ENCODE data around the gene ENO3.

Gene ENO3

GRCh38 chr17:4969047-4969550 lies 18.2 kb downstream of the ENO3 start:
- TF ChIP-seq POLR2A (IDR thresholded peaks at IDR 0.05; ENCODE audit: low read length), result no peak
- TF ChIP-seq GATA1 (IDR thresholded peaks at IDR 0.05; ENCODE audit: low read depth, low read length), result no peak
- DNase-seq, result peak; percentile 24 to 67

GRCh38 chr17:4969551-4970173 lies 18.7 kb downstream of the ENO3 start:
- no peak for DNase-seq
- TF ChIP-seq POLR2A (IDR thresholded peaks at IDR 0.05; ENCODE audit: low read length), result no peak

GRCh38 chr17:4970273-4970672 lies 19.4 kb downstream of the ENO3 start:
- DNase-seq, result no peak
- TF ChIP-seq POLR2A (IDR thresholded peaks at IDR 0.05; ENCODE audit: low read length) (no peak), GATA1 (IDR thresholded peaks at IDR 0.05; ENCODE audit: low read depth, low read length) (no peak)

GRCh38 chr17:4971826-4972225 lies 20.9 kb downstream of the ENO3 start:
- no peak for DNase-seq
- TF ChIP-seq POLR2A (IDR thresholded peaks at IDR 0.05; ENCODE audit: low read length), result no peak

GRCh38 chr17:4972322-4972721 lies 21.4 kb downstream of the ENO3 start:
- TF ChIP-seq GATA1 (IDR thresholded peaks at IDR 0.05; ENCODE audit: low read depth, low read length), result no peak
- TF ChIP-seq POLR2A (IDR thresholded peaks at IDR 0.05; ENCODE audit: low read length), result no peak
- DNase-seq, result no peak

- no peak for DNase-seq
- TF ChIP-seq POLR2A (IDR thresholded peaks at IDR 0.05; ENCODE audit: low read length) (peak; percentile 12), GATA1 (IDR thresholded peaks at IDR 0.05; ENCODE audit: low read depth, low read length) (no peak)
Measured at GRCh38 chr17:4972752-4973151, 21.8 kb downstream of the ENO3 start.

GRCh38 chr17:4973256-4974114 lies 22.6 kb downstream of the ENO3 start:
- no peak for TF ChIP-seq GATA1 (IDR thresholded peaks at IDR 0.05; ENCODE audit: low read depth, low read length)
- no peak for TF ChIP-seq POLR2A (IDR thresholded peaks at IDR 0.05; ENCODE audit: low read length)
- no peak for DNase-seq

- DNase-seq, result no peak
- TF ChIP-seq POLR2A (IDR thresholded peaks at IDR 0.05; ENCODE audit: low read length), result no peak
- TF ChIP-seq GATA1 (IDR thresholded peaks at IDR 0.05; ENCODE audit: low read depth, low read length), result no peak
Measured at GRCh38 chr17:4974115-4974670, 23.3 kb downstream of the ENO3 start.

- no peak for DNase-seq
- TF ChIP-seq GATA1 (IDR thresholded peaks at IDR 0.05; ENCODE audit: low read depth, low read length) (no peak), POLR2A (IDR thresholded peaks at IDR 0.05; ENCODE audit: low read length) (no peak)
Measured at GRCh38 chr17:4978726-4979125, 27.8 kb downstream of the ENO3 start.

GRCh38 chr17:4980644-4981216 lies 29.8 kb downstream of the ENO3 start:
- DNase-seq, result peak; percentile 45 to 68
- no peak for TF ChIP-seq POLR2A (IDR thresholded peaks at IDR 0.05; ENCODE audit: low read length)
- TF ChIP-seq GATA1 (IDR thresholded peaks at IDR 0.05; ENCODE audit: low read depth, low read length), result no peak

GRCh38 chr17:4982305-4982704 lies 31.4 kb downstream of the ENO3 start:
- TF ChIP-seq GATA1 (IDR thresholded peaks at IDR 0.05; ENCODE audit: low read depth, low read length) (no peak), POLR2A (IDR thresholded peaks at IDR 0.05; ENCODE audit: low read length) (no peak)
- no peak for DNase-seq

GRCh38 chr17:4986403-4986802 lies 35.5 kb downstream of the ENO3 start:
- DNase-seq, result no peak
- TF ChIP-seq GATA1 (IDR thresholded peaks at IDR 0.05; ENCODE audit: low read depth, low read length) (no peak), POLR2A (IDR thresholded peaks at IDR 0.05; ENCODE audit: low read length) (no peak)

- DNase-seq, result peak; percentile 86 to 89
Measured at GRCh38 chr17:4986951-4987766, 36.2 kb downstream of the ENO3 start, which contains the start of gene CAMTA2. Gene CAMTA2, minus strand, starts transcription at chr17:4987675. Its CDS starts 1,453 bp downstream, at chr17:4986222.

More at GRCh38 chr17:4986951-4987766, 36.2 kb downstream of the ENO3 start, which contains the start of gene CAMTA2:
- TF ChIP-seq POLR2A (IDR thresholded peaks at IDR 0.05; ENCODE audit: low read length) (peak; percentile 77), GATA1 (IDR thresholded peaks at IDR 0.05; ENCODE audit: low read depth, low read length) (no peak)
